ENCODE data around the gene ADAMTS2.

Gene ADAMTS2

GRCh38 chr5:179256328-179257175, 88.7 kb downstream of the ADAMTS2 start:
- TF ChIP-seq, protein P1, sequence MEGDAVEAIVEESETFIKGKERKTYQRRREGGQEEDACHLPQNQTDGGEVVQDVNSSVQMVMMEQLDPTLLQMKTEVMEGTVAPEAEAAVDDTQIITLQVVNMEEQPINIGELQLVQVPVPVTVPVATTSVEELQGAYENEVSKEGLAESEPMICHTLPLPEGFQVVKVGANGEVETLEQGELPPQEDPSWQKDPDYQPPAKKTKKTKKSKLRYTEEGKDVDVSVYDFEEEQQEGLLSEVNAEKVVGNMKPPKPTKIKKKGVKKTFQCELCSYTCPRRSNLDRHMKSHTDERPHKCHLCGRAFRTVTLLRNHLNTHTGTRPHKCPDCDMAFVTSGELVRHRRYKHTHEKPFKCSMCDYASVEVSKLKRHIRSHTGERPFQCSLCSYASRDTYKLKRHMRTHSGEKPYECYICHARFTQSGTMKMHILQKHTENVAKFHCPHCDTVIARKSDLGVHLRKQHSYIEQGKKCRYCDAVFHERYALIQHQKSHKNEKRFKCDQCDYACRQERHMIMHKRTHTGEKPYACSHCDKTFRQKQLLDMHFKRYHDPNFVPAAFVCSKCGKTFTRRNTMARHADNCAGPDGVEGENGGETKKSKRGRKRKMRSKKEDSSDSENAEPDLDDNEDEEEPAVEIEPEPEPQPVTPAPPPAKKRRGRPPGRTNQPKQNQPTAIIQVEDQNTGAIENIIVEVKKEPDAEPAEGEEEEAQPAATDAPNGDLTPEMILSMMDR (IDR thresholded peaks at IDR 0.05): no peak

DNA sequence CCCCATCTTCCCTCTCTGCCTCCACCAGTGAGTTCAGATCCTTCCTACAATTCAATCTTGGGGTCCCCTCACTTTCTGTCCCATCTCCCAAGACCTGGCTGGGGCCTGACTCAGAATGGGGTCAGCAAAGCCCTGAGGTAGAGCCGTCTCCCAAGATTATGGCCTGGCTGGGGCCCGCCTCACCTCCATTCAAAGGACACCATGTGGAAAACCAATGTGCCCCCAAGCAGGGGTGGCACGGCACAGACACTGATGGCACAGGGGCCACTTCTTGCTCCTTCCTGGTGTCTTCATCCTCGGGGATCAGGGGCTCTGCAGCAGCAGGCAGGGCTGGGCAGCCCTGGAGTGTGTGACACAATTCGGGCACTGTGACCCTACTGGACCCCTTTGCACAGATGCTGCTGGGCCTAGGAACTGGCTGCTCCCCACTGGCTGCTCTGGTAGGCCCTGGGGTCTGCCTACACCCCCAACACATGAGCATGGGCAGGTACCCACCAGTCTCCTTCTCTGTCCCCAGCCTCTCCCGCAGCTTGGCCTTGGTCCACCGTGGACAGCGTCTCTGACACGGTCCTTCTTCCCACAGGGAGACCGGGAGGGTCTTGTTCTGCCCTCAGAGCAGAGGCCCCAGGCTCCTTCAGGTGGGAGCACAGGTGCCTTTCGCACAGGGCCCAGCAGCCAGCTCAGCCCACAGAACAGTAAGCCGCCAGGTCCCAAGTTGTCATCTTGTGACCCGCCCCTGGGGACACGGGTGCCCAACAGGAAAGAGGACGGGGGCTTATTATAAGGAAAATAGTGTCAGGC, 89.5 kb downstream of the ADAMTS2 start:
- TF ChIP-seq, protein P1 (IDR thresholded peaks at IDR 0.05): no peak

DNA sequence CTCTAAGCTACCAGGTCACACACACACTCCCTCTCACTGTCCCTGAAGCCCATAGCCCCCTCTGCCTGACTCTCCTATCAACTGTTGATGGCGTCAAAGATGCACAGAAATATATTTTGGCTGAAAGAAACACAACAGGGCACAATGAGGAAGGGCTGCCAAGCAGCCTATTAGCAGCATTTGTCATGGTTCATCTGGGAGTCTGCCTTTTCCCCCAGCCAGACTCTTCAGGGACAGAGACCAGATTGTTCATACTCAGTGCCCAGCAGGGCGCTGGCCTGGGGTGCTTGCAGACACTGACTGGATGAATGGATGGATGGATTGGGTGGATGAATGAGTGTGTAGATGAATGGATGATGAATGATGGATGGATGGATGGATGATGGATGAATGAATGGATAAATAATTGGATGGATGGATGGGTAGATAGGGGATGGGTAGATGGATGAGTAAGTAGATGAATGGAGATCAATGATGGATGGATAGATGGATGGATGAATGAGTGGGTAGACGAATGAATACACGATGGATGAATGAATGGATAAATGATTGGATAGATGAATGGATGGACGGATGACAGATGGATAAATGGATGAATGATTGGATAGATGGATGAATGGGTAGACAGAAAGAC, 90.5 kb downstream of the ADAMTS2 start:
- TF ChIP-seq, protein P1 (IDR thresholded peaks at IDR 0.05): no peak

GRCh38 chr5:179253730-179254129, 91.5 kb downstream of the ADAMTS2 start:
- TF ChIP-seq, protein P1 (IDR thresholded peaks at IDR 0.05): no peak

GRCh38 chr5:179251276-179251969, 93.8 kb downstream of the ADAMTS2 start:
- TF ChIP-seq, protein P1 (IDR thresholded peaks at IDR 0.05): no peak

GRCh38 chr5:179250561-179251225, 94.6 kb downstream of the ADAMTS2 start:
- TF ChIP-seq, protein P1 (IDR thresholded peaks at IDR 0.05): no peak

Measured in LNCAP (cell line).